ENCODE results near the gene PTPRG. TPM values are rescaled to one million over a fixed set of nuclear protein-coding genes. Genes with fewer than 3 reads are reported as not detected.

The PTPRG gene
- total RNA-seq, 1 experiment from 2014 or later, result 69.3 TPM

DNA sequence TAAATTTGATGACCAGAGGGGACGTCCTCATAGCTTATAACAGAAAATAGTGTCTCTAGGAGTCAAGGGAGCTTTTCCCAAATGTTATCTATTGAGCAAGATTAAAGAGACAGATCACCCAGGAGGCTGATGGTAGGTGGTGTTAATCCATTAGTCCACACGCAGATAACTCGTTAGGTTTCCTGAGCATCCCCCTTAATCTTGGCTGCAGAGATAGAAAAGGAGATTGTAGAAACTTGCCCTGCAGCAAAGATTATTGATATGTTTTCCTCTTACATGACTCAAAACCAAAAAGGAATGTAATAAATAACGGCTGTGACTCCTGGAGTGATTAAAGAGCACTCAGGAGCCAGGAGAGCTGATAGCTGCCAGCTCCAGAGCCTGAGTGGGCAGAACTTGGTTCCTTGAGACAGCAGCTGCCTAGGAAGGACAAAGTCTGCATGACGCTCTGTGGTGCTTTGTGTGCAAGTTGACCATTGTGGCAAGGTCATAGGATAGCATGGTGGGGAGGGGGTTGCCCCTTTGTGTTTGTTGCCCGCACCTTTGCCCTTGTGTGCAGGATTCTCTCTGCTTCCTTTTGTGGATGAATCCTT, 234.8 kb downstream of the PTPRG start:
- H3K14ac ChIP-seq (ENCODE audit: insufficient read depth, low read length), result no peak overlapping the region
- no CpG with 5 or more reads among the region's 6 CpGs for WGBS (ENCODE audit: extremely low coverage, insufficient read length, low lambda C conversion rate)
- no peak overlapping the region for H2BK20ac ChIP-seq (ENCODE audit: low read depth, low read length, poor library complexity, severe bottlenecking)
- H3K79me1 ChIP-seq (ENCODE audit: insufficient read depth, low read depth, low read length, poor library complexity, severe bottlenecking), result peaks cover 4% of the 10 kb centered on the region
- Mint-ChIP-seq H3K27ac (peak overlapping the region in 2 of 3 experiments; percentile 40 to 58; a peak in 2 of 7 replicates), H3K4me3 (no peak overlapping the region), H3K36me3 (ENCODE audit: insufficient read depth in 1 of 3, low read depth in 3 of 3) (peaks cover 0 to 7% (median 0%) of the 10 kb centered on the region in 3 experiments; a peak in 4 of 7 replicates), H3K9me3 (no peaks in the 10 kb centered on the region), H3K27me3 (ENCODE audit: low read depth) (no peaks in the 10 kb centered on the region), H3K4me1 (peaks cover 28 to 32% of the 10 kb centered on the region in 2 experiments)
- H3K56ac ChIP-seq (ENCODE audit: insufficient read length, low read depth, low read length), result no peak overlapping the region
- H3K79me2 ChIP-seq (ENCODE audit: insufficient read depth, low read length), result peaks cover 17% of the 10 kb centered on the region; the same call in 1 of the 2 replicates
- no peak overlapping the region for H3K23ac ChIP-seq (ENCODE audit: insufficient read length, low read depth, low read length)
- H4K91ac ChIP-seq (ENCODE audit: insufficient read length, low read depth, low read length), result no peak overlapping the region
- no peak overlapping the region for H2BK12ac ChIP-seq (ENCODE audit: insufficient read length, low read depth, low read length)
- no peak overlapping the region for H2BK5ac ChIP-seq (ENCODE audit: insufficient read length, low read length)
- DNase-seq, result no peak
- no peak overlapping the region for H4K8ac ChIP-seq (replicated peaks; ENCODE audit: insufficient read length, low read depth, low read length)
- H2BK120ac ChIP-seq (ENCODE audit: low read depth, low read length, poor library complexity, severe bottlenecking), result no peak overlapping the region
- no peak overlapping the region for H3T11ph ChIP-seq (ENCODE audit: low read length)
- no peaks in the 10 kb centered on the region for H3K27me3 ChIP-seq (ENCODE audit: insufficient read depth, low read length)
- no peak overlapping the region for H3K18ac ChIP-seq (ENCODE audit: insufficient read length, low read depth, low read length)
- no peak overlapping the region for H4K5ac ChIP-seq (ENCODE audit: insufficient read length, low read depth, low read length)
- H3K27ac ChIP-seq (ENCODE audit: insufficient read length, low read depth, low read length), result no peak overlapping the region
- H2BK15ac ChIP-seq (ENCODE audit: low read depth, low read length), result no peak overlapping the region
- peaks cover 6% of the 10 kb centered on the region; the same call in 1 of the 2 replicates for H3K4me1 ChIP-seq (ENCODE audit: insufficient read depth, low read length)
- H2AFZ ChIP-seq (ENCODE audit: low read length), result no peak overlapping the region
- TF ChIP-seq, protein P1, sequence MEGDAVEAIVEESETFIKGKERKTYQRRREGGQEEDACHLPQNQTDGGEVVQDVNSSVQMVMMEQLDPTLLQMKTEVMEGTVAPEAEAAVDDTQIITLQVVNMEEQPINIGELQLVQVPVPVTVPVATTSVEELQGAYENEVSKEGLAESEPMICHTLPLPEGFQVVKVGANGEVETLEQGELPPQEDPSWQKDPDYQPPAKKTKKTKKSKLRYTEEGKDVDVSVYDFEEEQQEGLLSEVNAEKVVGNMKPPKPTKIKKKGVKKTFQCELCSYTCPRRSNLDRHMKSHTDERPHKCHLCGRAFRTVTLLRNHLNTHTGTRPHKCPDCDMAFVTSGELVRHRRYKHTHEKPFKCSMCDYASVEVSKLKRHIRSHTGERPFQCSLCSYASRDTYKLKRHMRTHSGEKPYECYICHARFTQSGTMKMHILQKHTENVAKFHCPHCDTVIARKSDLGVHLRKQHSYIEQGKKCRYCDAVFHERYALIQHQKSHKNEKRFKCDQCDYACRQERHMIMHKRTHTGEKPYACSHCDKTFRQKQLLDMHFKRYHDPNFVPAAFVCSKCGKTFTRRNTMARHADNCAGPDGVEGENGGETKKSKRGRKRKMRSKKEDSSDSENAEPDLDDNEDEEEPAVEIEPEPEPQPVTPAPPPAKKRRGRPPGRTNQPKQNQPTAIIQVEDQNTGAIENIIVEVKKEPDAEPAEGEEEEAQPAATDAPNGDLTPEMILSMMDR (conservative IDR thresholded peaks at IDR 0.05), result no peak
- no peak overlapping the region for H3K4me2 ChIP-seq (ENCODE audit: insufficient read depth, insufficient read length, low read length)
- H2AK5ac ChIP-seq (ENCODE audit: insufficient read length, low read length), result no peak overlapping the region
- no peak overlapping the region for H3K9ac ChIP-seq (ENCODE audit: extremely low read depth, insufficient read length, low read length)
- H3K9me3 ChIP-seq (ENCODE audit: control insufficient read depth, low read depth, low read length), result no peaks in the 10 kb centered on the region
- H3K23me2 ChIP-seq (ENCODE audit: insufficient read length, low read depth, low read length, poor library complexity, severe bottlenecking), result no peaks in the 10 kb centered on the region
- H4K20me1 ChIP-seq (ENCODE audit: control insufficient read depth, insufficient read depth, insufficient read length), result no peaks in the 10 kb centered on the region
- H3K4ac ChIP-seq (ENCODE audit: low read depth, low read length), result no peak overlapping the region
